H1 (cell line): ENCODE results near the gene STAC2. TPM values are rescaled to one million over a fixed set of nuclear protein-coding genes. Genes with fewer than 3 reads are reported as not detected.

Experiments used
- CTCF ChIA-PET: fragments of 300-600 bp; sonication (Branson Sonifier 250); formaldehyde crosslinking; loops from one replicate; lab custom pipeline; 2021; ENCODE audit not compliant: partially characterized antibody; lab: Charles Lee
- POLR2A ChIA-PET: fragments of 300-600 bp; sonication (Branson Sonifier 250); formaldehyde crosslinking; loops from one replicate; lab custom pipeline; 2021; ENCODE audit warnings: inconsistent platforms; ENCODE audit not compliant: partially characterized antibody; lab: Charles Lee
- DNase-seq, 2 experiments: peaks; one replicate each; pipeline versions ENCODE4 v3.0.0 to v3.0.0-alpha.2; 2010 to 2022; ENCODE audit warnings: low spot score in 2 of 2, low read depth in 1 of 2, mixed read lengths in 1 of 2
- FAIRE-seq: peaks from 2 replicates; lab custom pipeline; 2011; peaks lifted over from hg19 to GRCh38; lab: Jason Lieb, UNC
- H2AFZ ChIP-seq: 2 replicates; pipeline ENCODE4 v1.8.1; 2012; ENCODE audit warnings: low read length, inconsistent platforms
- H2AK5ac ChIP-seq: 2 replicates; pipeline ENCODE4 v1.6.1; 2013; ENCODE audit warnings: low read depth, low read length
- H2BK120ac ChIP-seq: replicated peaks from 2 replicates; pipeline ENCODE3; 2013; ENCODE audit warnings: low read depth, low read length, inconsistent platforms
- H2BK12ac ChIP-seq: 2 replicates; pipeline ENCODE4 v1.6.1; 2013; ENCODE audit warnings: low read depth, low read length
- H2BK15ac ChIP-seq: 2 replicates; pipeline ENCODE4 v1.6.1; 2013; ENCODE audit warnings: low read length
- H2BK20ac ChIP-seq: 2 replicates; pipeline ENCODE4 v1.6.1; 2013; ENCODE audit warnings: low read length
- H2BK5ac ChIP-seq: 2 replicates; pipeline ENCODE4 v1.6.1; 2013; ENCODE audit warnings: low read depth, low read length
- H3K14ac ChIP-seq: 2 replicates; pipeline ENCODE4 v1.6.1; 2013; ENCODE audit warnings: inconsistent platforms; ENCODE audit not compliant: insufficient read length
- H3K18ac ChIP-seq: 2 replicates; pipeline ENCODE4 v1.6.1; 2013; ENCODE audit warnings: low read length; ENCODE audit errors: extremely low read depth
- H3K23ac ChIP-seq: 2 replicates; pipeline ENCODE4 v1.6.1; 2013; ENCODE audit warnings: inconsistent platforms; ENCODE audit not compliant: insufficient read length
- H3K23me2 ChIP-seq: 2 replicates; pipeline ENCODE4 v1.6.1; 2013; ENCODE audit warnings: low read depth, low read length
- H3K27ac ChIP-seq: 2 replicates; pipeline ENCODE4 v1.6.1; 2011; ENCODE audit warnings: low read depth, low read length, inconsistent platforms
- H3K27me3 ChIP-seq, 4 experiments: replicated peaks in 1 of 4; 1 replicate in 1 of 4; 2 replicates in 3 of 4; pipeline versions ENCODE4 v1.6.1 to v1.8.1; 2011 to 2013; ENCODE audit warnings: low read length in 3 of 4, mild to moderate bottlenecking in 3 of 4, inconsistent platforms in 2 of 4, mixed read lengths in 2 of 4, moderate library complexity in 1 of 4; ENCODE audit not compliant: control insufficient read depth in 3 of 4, insufficient read depth in 3 of 4; ENCODE audit errors: extremely low read depth in 1 of 4
- H3K36me3 ChIP-seq, 4 experiments: 2 replicates each; pipeline versions ENCODE4 v1.6.1 to v1.8.1; 2011 to 2013; ENCODE audit warnings: mild to moderate bottlenecking in 4 of 4, low read length in 3 of 4, moderate library complexity in 2 of 4, control low read depth in 1 of 4, inconsistent platforms in 1 of 4; ENCODE audit not compliant: insufficient read depth in 4 of 4, control insufficient read depth in 2 of 4
- H3K4ac ChIP-seq: replicated peaks from 2 replicates; pipeline ENCODE3; 2013; ENCODE audit warnings: low read length, low read depth, mixed read lengths, inconsistent platforms; ENCODE audit not compliant: insufficient read length
- H3K4me1 ChIP-seq, 4 experiments: replicated peaks in 1 of 4; 1 replicate in 1 of 4; 2 replicates in 3 of 4; pipeline versions ENCODE4 v1.6.1 to v1.8.1; 2011 to 2013; ENCODE audit warnings: low read length in 3 of 4, inconsistent platforms in 2 of 4, mixed read lengths in 1 of 4; ENCODE audit not compliant: insufficient read depth in 4 of 4, control insufficient read depth in 3 of 4
- H3K4me2 ChIP-seq, 2 experiments: 2 replicates each; pipeline versions ENCODE4 v1.6.1 to v1.8.1; 2011 to 2013; ENCODE audit warnings: low read depth in 2 of 2, low read length in 2 of 2, control low read depth in 1 of 2, inconsistent platforms in 1 of 2, mild to moderate bottlenecking in 1 of 2; ENCODE audit not compliant: insufficient read depth in 1 of 2
- H3K4me3 ChIP-seq, 4 experiments: fragments of 200-600, 300-600 bp in 1 of 4; sonication (generic), shearing (Covaris generic), sonication (Bioruptor Twin) in 1 of 4; 2 replicates each; pipeline versions ENCODE4 v1.5.1 to v1.8.1; 2011 to 2016; ENCODE audit warnings: low read length in 4 of 4, low read depth in 3 of 4, control low read depth in 2 of 4, inconsistent platforms in 2 of 4, mild to moderate bottlenecking in 2 of 4, mixed read lengths in 1 of 4, moderate library complexity in 1 of 4; ENCODE audit not compliant: insufficient read depth in 2 of 4; ENCODE audit errors: extremely low read depth in 1 of 4
- H3K56ac ChIP-seq: replicated peaks from 2 replicates; pipeline ENCODE3; 2013; ENCODE audit warnings: low read depth, mild to moderate bottlenecking, mixed read lengths, low read length, inconsistent platforms; ENCODE audit not compliant: insufficient read length
- H3K79me1 ChIP-seq: 2 replicates; pipeline ENCODE4 v1.6.1; 2013; ENCODE audit warnings: low read depth, low read length, control low read depth
- H3K79me2 ChIP-seq, 2 experiments: 2 replicates each; pipeline versions ENCODE4 v1.6.1 to v1.8.1; 2012 to 2013; ENCODE audit warnings: low read length in 2 of 2, mild to moderate bottlenecking in 2 of 2, inconsistent platforms in 1 of 2; ENCODE audit not compliant: insufficient read depth in 2 of 2, control insufficient read depth in 1 of 2
- H3K9ac ChIP-seq, 4 experiments: replicated peaks in 1 of 4; 1 replicate in 1 of 4; 2 replicates in 3 of 4; pipeline versions ENCODE4 v1.6.1 to v1.8.1; 2011 to 2013; ENCODE audit warnings: low read depth in 3 of 4, low read length in 3 of 4, control low read depth in 2 of 4, mild to moderate bottlenecking in 2 of 4, moderate library complexity in 2 of 4, inconsistent platforms in 1 of 4; ENCODE audit errors: extremely low read depth in 1 of 4
- H3K9me3 ChIP-seq, 2 experiments: 2 replicates each; pipeline versions ENCODE4 v1.6.1 to v1.8.1; 2012 to 2013; ENCODE audit warnings: mild to moderate bottlenecking in 2 of 2, moderate library complexity in 2 of 2, control low read depth in 1 of 2, inconsistent platforms in 1 of 2, low read depth in 1 of 2, low read length in 1 of 2, mixed read lengths in 1 of 2; ENCODE audit not compliant: insufficient read depth in 2 of 2
- H4K20me1 ChIP-seq, 2 experiments: replicated peaks in 1 of 2; 2 replicates each; pipeline versions ENCODE3 to v1.8.1; 2011 to 2013; ENCODE audit warnings: inconsistent platforms in 2 of 2, low read length in 2 of 2, mild to moderate bottlenecking in 1 of 2; ENCODE audit not compliant: insufficient read depth in 2 of 2, control insufficient read depth in 1 of 2
- H4K5ac ChIP-seq: 2 replicates; pipeline ENCODE4 v1.6.1; 2013; ENCODE audit warnings: low read length, low read depth, mixed read lengths, inconsistent platforms; ENCODE audit not compliant: insufficient read length
- H4K8ac ChIP-seq: 2 replicates; pipeline ENCODE4 v1.8.0; 2013; ENCODE audit warnings: mild to moderate bottlenecking, moderate library complexity, low read length, inconsistent platforms; ENCODE audit not compliant: insufficient read depth; ENCODE audit errors: extremely low read depth
- H4K91ac ChIP-seq: replicated peaks from 2 replicates; pipeline ENCODE3; 2013; ENCODE audit warnings: low read length, mixed read lengths, inconsistent platforms; ENCODE audit not compliant: insufficient read length
- HDAC2 ChIP-seq, 2 experiments: fragments of 300-600 bp in 1 of 2; sonication (generic) in 1 of 2; IDR thresholded peaks; 2 replicates each; pipeline ENCODE4 v1.6.1; 2011 to 2012; ENCODE audit warnings: low read depth in 2 of 2, low read length in 2 of 2, mild to moderate bottlenecking in 2 of 2, moderate library complexity in 2 of 2, borderline replicate concordance in 1 of 2, inconsistent platforms in 1 of 2
- KDM4A ChIP-seq: IDR thresholded peaks from one replicate; pipeline ENCODE4 v1.7.1; 2012; ENCODE audit warnings: low read depth, mild to moderate bottlenecking, moderate library complexity, low read length, inconsistent platforms; ENCODE audit not compliant: severe bottlenecking
- TEAD4 ChIP-seq: IDR thresholded peaks from 2 replicates; pipeline ENCODE4 v1.6.1; 2012; ENCODE audit warnings: low read depth, low read length, inconsistent platforms, mixed read lengths
- WGBS, 2 experiments: shearing (Covaris generic) in 1 of 2; methylation state at CpG; one replicate each; pipeline versions ENCODE4 v1.1.6 to v1.1.7; 2013 to 2015; ENCODE audit warnings: low lambda C conversion rate in 2 of 2, mixed read lengths in 2 of 2, inconsistent platforms in 1 of 2, low coverage in 1 of 2, missing lambda C conversion rate in 1 of 2; ENCODE audit not compliant: insufficient replicate concordance in 2 of 2, insufficient coverage in 1 of 2, insufficient read length in 1 of 2; ENCODE audit errors: extremely low coverage in 1 of 2, missing lambda C conversion rate in 1 of 2; 5-methylcytosine and 5-hydroxymethylcytosine counted together
- polyA plus RNA-seq, 7 experiments: library from polyadenylated mRNA; depleted of rRNA in 3 of 7; stranded (reverse) in 5 of 7; unstranded in 2 of 7; fragments of >200 nt in 5 of 7; fragments of 200-250 nt in 2 of 7; gene quantifications; 1 replicate in 5 of 7; 2 replicates in 1 of 7; 4 replicates in 1 of 7; pipeline versions ENCODE4 v1.2.1 to v1.2.3, GENCODE V29; 2011 to 2013; ENCODE audit warnings: missing spikeins in 2 of 7, mixed read lengths in 2 of 7
- total RNA-seq: library from RNA; stranded (reverse); fragmentation: NEBNext Ultra II Directional; extraction: Animal tissue kit (Norgen Biotek cat#: 25700); gene quantifications from 2 replicates; pipeline ENCODE4 v1.2.1, GENCODE V29; 2021

Gene STAC2
- total and polyA plus RNA-seq, 2 of the 8 experiments (the other 6 are each of a cell fraction or from before 2014, with no cell fraction given), result 1.5 to 6.0 TPM

GRCh38 chr17:39178536-39178935 is 47.2 kb downstream of the STAC2 start:
- no peaks in the 10 kb centered on the region for H3K27me3 ChIP-seq
- H2BK5ac ChIP-seq, result no peak overlapping the region
- H2AFZ ChIP-seq, result no peak overlapping the region
- H3K4me3 ChIP-seq, result no peak overlapping the region
- CTCF ChIA-PET, result interaction anchor here (0.9 to 7.8 kb wide), 5 partner anchors 16 to 195 kb away, joined by 4 to 151 read pairs (median 5); partner anchors contain the start of genes ARL5C and PLXDC1
- no peak overlapping the region for H4K8ac ChIP-seq
- H3K14ac ChIP-seq, result no peak overlapping the region
- peaks cover 0 to 7% of the 10 kb centered on the region in 2 experiments for H4K20me1 ChIP-seq
- POLR2A ChIA-PET, result interaction anchor here (1.1 to 2.6 kb wide), 4 partner anchors 13 to 24 kb away, joined by 3 to 14 read pairs (median 5); partner anchors contain the start of genes ARL5C and RPL19
- no peak for DNase-seq
- no peak for FAIRE-seq
- no peak overlapping the region for H2BK12ac ChIP-seq
- H3K56ac ChIP-seq, result no peak overlapping the region
- H3K79me1 ChIP-seq, result no peaks in the 10 kb centered on the region; the same call in 1 of the 2 replicates
- H3K36me3 ChIP-seq, result peaks cover 8 to 27% (median 11%) of the 10 kb centered on the region in 4 experiments
- 81% methylated on average over 4 of the region's 4 CpGs; no CpG with 5 or more reads in 1 of the 2 experiments for WGBS, 2 experiments
- H3K27ac ChIP-seq, result no peak overlapping the region
- no peak overlapping the region for H3K4me2 ChIP-seq
- no peak overlapping the region for H2BK15ac ChIP-seq
- H3K9ac ChIP-seq, result no peak overlapping the region
- H3K79me2 ChIP-seq, result no peaks in the 10 kb centered on the region
- no peak overlapping the region for H3K18ac ChIP-seq
- H2BK20ac ChIP-seq, result no peak overlapping the region
- no peaks in the 10 kb centered on the region for H3K9me3 ChIP-seq
- H3K4me1 ChIP-seq, result peaks cover 0 to 13% (median 10%) of the 10 kb centered on the region in 4 experiments; a peak in 6 of 7 replicates
- H2BK120ac ChIP-seq, result no peak overlapping the region
- no peak overlapping the region for H3K23ac ChIP-seq
- H4K5ac ChIP-seq, result no peak overlapping the region
- no peaks in the 10 kb centered on the region for H3K23me2 ChIP-seq
- H2AK5ac ChIP-seq, result no peak overlapping the region
- H3K4ac ChIP-seq, result no peak overlapping the region
- H4K91ac ChIP-seq, result no peak overlapping the region
- no peak for TF ChIP-seq KDM4A
- TF ChIP-seq TEAD4, result no peak
- TF ChIP-seq HDAC2 (IDR thresholded peaks at IDR 0.05; ENCODE audit: borderline replicate concordance in 1 of 2, low read depth in 2 of 2, low read length in 2 of 2), result no peak
